Muscle of arm (tissue), 12 donors: Measurements from ENCODE around the gene KIAA1549. TPM values are rescaled to one million over a fixed set of nuclear protein-coding genes. Genes with fewer than 3 reads are reported as not detected.

Source experiments
- DNase-seq: peaks from one replicate; pipeline ENCODE4 v3.0.0-alpha.2; 2013
- polyA plus RNA-seq, 12 donors: library from polyadenylated mRNA; unstranded; fragments of 120-200 nt; gene quantifications; one replicate each; pipeline ENCODE4 v1.2.1, GENCODE V29; 2013; ENCODE audit not compliant: insufficient read length in 12 of 12

KIAA1549 gene
- polyA plus RNA-seq, 12 donors = 8.1 to 13.0 (median 10.8) TPM; not detected in 1

- no peak for DNase-seq
These were observed 73.3 kb downstream of the KIAA1549 start for GRCh38 chr7:138907850-138908249.

GRCh38 chr7:138907201-138907847 is 73.9 kb downstream of the KIAA1549 start:
- DNase-seq = no peak

GRCh38 chr7:138903859-138904435 is 77.2 kb downstream of the KIAA1549 start:
- DNase-seq = no peak

GRCh38 chr7:138903186-138903820 is 77.9 kb downstream of the KIAA1549 start:
- DNase-seq = no peak

GRCh38 chr7:138902161-138902560 is 79.0 kb downstream of the KIAA1549 start:
- DNase-seq = no peak

GRCh38 chr7:138900035-138900828 is 81.0 kb downstream of the KIAA1549 start:
- DNase-seq = no peak

- DNase-seq = no peak
These were observed 82.4 kb downstream of the KIAA1549 start for GRCh38 chr7:138898802-138899201.

GRCh38 chr7:138898255-138898654 is 82.9 kb downstream of the KIAA1549 start:
- DNase-seq = no peak

- no peak for DNase-seq
These were observed 85.5 kb downstream of the KIAA1549 start for GRCh38 chr7:138895679-138896078.

GRCh38 chr7:138893258-138893657 is 87.9 kb downstream of the KIAA1549 start:
- no peak for DNase-seq

- no peak for DNase-seq
These were observed 88.4 kb downstream of the KIAA1549 start for GRCh38 chr7:138892812-138893211.

GRCh38 chr7:138892006-138892630 is 89.1 kb downstream of the KIAA1549 start:
- no peak for DNase-seq

GRCh38 chr7:138891446-138891810 is 89.8 kb downstream of the KIAA1549 start:
- DNase-seq = peak; percentile 76

- peak; percentile 51 for DNase-seq
These were observed 90.4 kb downstream of the KIAA1549 start for GRCh38 chr7:138890499-138891445.

- no peak for DNase-seq
These were observed 91.3 kb downstream of the KIAA1549 start for GRCh38 chr7:138889582-138890498.

GRCh38 chr7:138887872-138888656 is 93.1 kb downstream of the KIAA1549 start:
- DNase-seq = no peak

GRCh38 chr7:138887085-138887710 is 94.0 kb downstream of the KIAA1549 start:
- DNase-seq = no peak

GRCh38 chr7:138886501-138886917 is 94.7 kb downstream of the KIAA1549 start:
- DNase-seq = peak; percentile 70
